Measurements from ENCODE around the gene FAM124B.

Gene FAM124B

DNA sequence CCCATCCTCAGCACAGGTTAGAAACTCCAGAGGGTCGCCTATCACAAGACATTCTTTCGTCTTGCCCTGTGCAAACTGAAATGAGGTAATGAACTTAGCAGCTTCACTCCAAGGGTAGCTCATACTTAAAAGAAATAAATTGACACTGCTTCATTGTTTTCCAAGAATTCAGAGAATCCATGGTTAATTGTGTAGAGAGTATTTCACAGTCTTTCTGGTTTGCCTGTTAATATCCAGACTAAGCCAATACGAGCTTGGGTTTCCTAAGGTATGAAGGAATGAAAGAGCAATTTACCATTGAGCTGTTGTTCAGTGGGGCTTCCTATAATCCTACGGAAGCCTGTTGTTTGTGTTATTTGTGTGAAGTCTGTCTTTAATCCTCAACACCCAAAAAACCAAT is 58.7 kb downstream of the FAM124B start:
- DNase-seq (ENCODE audit: low read depth in 1 of 2, low spot score in 1 of 2), result no peak

GRCh38 chr2:224335991-224336390 is 65.9 kb downstream of the FAM124B start:
- no peak for DNase-seq (ENCODE audit: low read depth in 1 of 2, low spot score in 1 of 2)

- no peak for DNase-seq (ENCODE audit: low read depth in 1 of 2, low spot score in 1 of 2)
These were observed 67.2 kb downstream of the FAM124B start for GRCh38 chr2:224334726-224335125.

DNA sequence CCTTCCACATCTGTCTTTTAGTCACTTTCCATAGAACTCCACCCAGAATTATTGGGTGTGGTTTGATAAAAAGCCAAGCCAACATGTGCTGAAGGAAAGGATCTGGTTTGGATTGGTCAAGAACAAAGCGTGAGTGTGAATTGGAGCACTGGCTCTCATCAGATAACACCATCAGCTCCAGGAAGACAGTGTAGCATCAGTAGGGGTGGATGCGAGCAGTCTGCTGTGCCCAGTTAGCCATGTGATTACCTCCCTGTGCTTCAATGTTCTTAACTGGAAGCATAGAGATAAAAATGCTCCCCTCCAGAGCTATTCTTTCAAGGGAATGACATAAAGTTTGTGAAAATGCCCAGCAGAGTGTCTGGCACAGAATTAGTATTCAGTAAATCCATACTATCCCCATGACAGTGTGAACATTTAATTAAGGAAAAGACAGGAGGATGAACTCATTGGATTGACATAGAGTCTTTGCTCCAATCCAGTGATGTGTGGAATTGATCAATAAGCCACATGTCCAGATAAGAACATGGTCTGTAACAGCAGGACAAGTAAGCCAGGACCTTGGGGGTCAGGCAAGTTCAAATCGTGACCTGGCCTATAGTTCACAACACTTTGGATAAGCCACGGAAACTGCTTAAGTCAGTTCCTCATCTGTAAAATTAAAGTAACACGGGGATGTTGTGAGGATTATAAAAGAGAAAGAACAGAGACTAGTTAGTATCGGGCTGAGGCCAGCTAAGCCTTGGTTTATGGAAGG is 68.0 kb downstream of the FAM124B start:
- DNase-seq (ENCODE audit: low read depth in 1 of 2, low spot score in 1 of 2), result no peak

DNA sequence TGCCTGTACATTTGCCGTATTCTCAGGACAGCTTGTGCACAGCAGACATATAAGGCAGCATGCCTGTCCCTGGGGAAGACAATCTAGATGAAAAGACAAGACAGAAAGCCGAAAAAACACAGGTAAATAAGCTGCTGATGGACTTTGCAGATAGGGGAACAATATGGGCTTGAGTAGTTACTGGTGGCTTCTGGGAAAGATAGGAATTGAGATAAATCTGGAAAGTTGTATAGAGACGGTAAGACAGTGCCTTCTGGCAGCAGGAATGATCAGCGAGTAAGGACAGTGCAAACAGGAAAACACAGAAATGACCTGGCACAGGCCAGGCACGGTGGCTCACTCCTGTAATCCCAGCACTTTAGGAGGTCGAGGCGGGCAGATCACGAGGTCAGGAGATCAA is 70.2 kb downstream of the FAM124B start:
- no peak for DNase-seq (ENCODE audit: low read depth in 1 of 2, low spot score in 1 of 2)

DNA sequence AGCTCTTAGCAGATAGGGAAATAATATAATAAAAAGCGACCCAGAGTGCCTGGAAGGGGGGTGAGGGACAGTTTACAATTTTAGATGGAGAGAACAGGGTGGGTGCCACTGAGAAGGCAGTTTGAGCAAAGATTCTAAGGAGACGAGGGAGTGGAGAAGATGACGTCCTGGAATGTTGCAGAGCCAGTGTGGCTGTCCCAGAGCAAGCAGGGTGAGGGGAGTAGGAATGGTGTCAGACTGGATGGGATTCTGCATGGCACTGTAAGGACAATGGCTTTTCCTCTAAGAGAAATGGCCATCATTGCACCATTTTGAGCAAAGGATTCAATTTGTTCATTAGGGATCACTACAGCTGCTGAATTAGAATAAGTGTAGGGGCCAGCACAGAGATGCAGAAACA is 73.1 kb downstream of the FAM124B start:
- no peak for DNase-seq (ENCODE audit: low read depth in 1 of 2, low spot score in 1 of 2)
